Karpas-422 (cell line): ENCODE measurements around the gene ZNF185. TPM values are rescaled to one million over a fixed set of nuclear protein-coding genes. Genes with fewer than 3 reads are reported as not detected.
"Not testable (repeated sequence)": the region's sequence is repeated elsewhere in the genome, so short reads cannot be mapped to it uniquely, and the experiment has no call there.

Experiments
- DNase-seq: peaks from one replicate; pipeline ENCODE4 v3.0.0-alpha.2; 2015
- H2AFZ ChIP-seq: fragments of 200-600 bp; sonication (generic); 2 replicates; pipeline ENCODE4 v1.6.1; 2014; ENCODE audit warnings: antibody characterized with exemption, low read length, mixed read lengths
- H3K27ac ChIP-seq: fragments of 200-600 bp; sonication (generic); 2 replicates; pipeline ENCODE4 v1.5.1; 2014; ENCODE audit warnings: mild to moderate bottlenecking, low read length, moderate library complexity
- H3K27me3 ChIP-seq: fragments of 200-600 bp; sonication (generic); 2 replicates; pipeline ENCODE4 v1.6.1; 2014; ENCODE audit warnings: low read length, mixed read lengths
- H3K36me3 ChIP-seq: fragments of 200-600 bp; sonication (generic); 2 replicates; pipeline ENCODE4 v1.6.1; 2014; ENCODE audit warnings: low read length, mixed read lengths; ENCODE audit not compliant: insufficient read depth
- H3K4me1 ChIP-seq: fragments of 200-600 bp; sonication (generic); 2 replicates; pipeline ENCODE4 v1.6.1; 2014; ENCODE audit warnings: mild to moderate bottlenecking, low read length, mixed read lengths
- H3K4me2 ChIP-seq: fragments of 200-600 bp; sonication (generic); 2 replicates; pipeline ENCODE4 v1.6.1; 2014; ENCODE audit warnings: low read length, low read depth, mild to moderate bottlenecking; ENCODE audit not compliant: poor library complexity, severe bottlenecking
- H3K4me3 ChIP-seq: fragments of 200-600 bp; sonication (generic); 2 replicates; pipeline ENCODE4 v1.5.1; 2014; ENCODE audit warnings: mild to moderate bottlenecking, antibody characterized with exemption, low read length, mixed read lengths
- H3K79me2 ChIP-seq: fragments of 200-600 bp; sonication (generic); 2 replicates; pipeline ENCODE4 v1.6.1; 2014; ENCODE audit warnings: mild to moderate bottlenecking, low read length, mixed read lengths
- H3K9ac ChIP-seq: fragments of 200-600 bp; sonication (generic); 2 replicates; pipeline ENCODE4 v1.6.0; 2014; ENCODE audit warnings: low read length
- H3K9me2 ChIP-seq: fragments of 200-600 bp; sonication (generic), shearing (Covaris generic); replicated peaks from 2 replicates; pipeline ENCODE4 v1.6.0; 2014; ENCODE audit warnings: mild to moderate bottlenecking, low read length, moderate library complexity; ENCODE audit not compliant: insufficient read depth
- H3K9me3 ChIP-seq: fragments of 300-700, 200-600 bp; sonication (generic); 2 replicates; pipeline ENCODE4 v1.6.1; 2014; ENCODE audit warnings: low read length, mixed read lengths
- H4K20me1 ChIP-seq: fragments of 200-600 bp; sonication (generic); 2 replicates; pipeline ENCODE4 v1.6.1; 2014; ENCODE audit warnings: mild to moderate bottlenecking, antibody characterized with exemption, low read length, low read depth; ENCODE audit not compliant: insufficient read depth
- total RNA-seq: library from RNA; depleted of rRNA; stranded (reverse); fragments of >200 nt; shearing (Covaris generic); gene quantifications from 2 replicates; pipeline ENCODE4 v1.2.3, GENCODE V29; 2014; ENCODE audit warnings: low replicate concordance

The ZNF185 gene
- total RNA-seq, 1 experiment from 2014 or later, result 0.67 TPM

DNA sequence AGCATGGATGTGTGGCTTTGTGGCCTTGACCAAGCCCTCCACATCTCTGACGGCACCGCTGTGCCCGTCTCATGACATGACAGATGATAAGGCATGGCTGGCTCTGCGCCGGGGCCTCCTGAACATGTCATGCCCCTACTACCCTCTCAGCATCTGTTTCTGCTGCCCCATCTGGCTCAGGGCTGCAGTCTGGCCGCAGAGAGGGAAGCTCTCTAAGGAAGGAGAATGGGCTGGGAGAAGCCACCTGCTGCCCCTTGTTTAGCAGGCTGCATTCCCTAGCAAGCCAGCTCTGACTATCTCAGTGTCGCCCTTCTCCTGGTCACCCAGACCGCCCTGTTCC, 7.2 kb downstream of the ZNF185 start:
- Histone ChIP-seq H3K27me3 (no peaks in the 10 kb centered on the region), H3K4me3 (no peak overlapping the region), H3K9me3 (no peaks in the 10 kb centered on the region), H4K20me1 (0 out of 2 replicates have a peak, but pooled peaks cover 4% of the 10 kb centered on the region), H3K9ac (no peak overlapping the region), H3K4me1 (peaks cover 2% of the 10 kb centered on the region), H3K36me3 (no peaks in the 10 kb centered on the region), H3K9me2 (no peaks in the 10 kb centered on the region), H3K79me2 (no peaks in the 10 kb centered on the region), H3K27ac (no peak overlapping the region), H3K4me2 (no peak overlapping the region), H2AFZ (no peak overlapping the region)
- no peak for DNase-seq

DNA sequence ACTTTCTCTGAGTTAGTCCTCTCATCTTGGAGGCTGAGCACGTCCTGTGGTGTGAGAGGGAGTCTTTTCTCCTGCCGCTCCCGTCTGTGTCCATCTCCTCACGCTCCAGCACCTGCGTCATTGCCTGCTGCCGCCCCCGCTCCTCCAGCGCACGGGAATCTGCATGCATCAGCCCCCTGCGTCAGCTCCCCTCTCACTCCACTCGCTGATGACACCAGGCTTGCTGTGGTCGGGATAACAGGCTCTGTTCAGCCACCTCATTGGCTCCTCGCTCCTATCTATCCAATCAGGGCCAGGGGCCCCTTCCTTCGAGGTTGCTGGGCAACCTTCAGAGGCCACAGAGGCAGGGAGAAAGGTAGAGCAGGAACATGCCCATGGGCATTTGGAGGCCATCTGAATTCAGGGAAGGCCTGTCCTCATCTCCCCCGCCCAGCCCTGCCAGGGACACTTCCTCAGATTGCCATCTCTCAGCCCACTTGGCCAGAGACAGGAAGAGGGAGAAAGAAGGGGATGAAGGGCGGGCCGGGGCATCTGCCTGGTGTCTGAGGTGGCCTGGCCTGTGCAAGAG, 9.3 kb downstream of the ZNF185 start:
- H3K27me3 ChIP-seq, result no peaks in the 10 kb centered on the region
- no peak for DNase-seq
- no peak overlapping the region for H3K4me2 ChIP-seq
- peaks cover 11% of the 10 kb centered on the region for H3K4me1 ChIP-seq
- no peaks in the 10 kb centered on the region for H3K36me3 ChIP-seq
- no peaks in the 10 kb centered on the region for H3K79me2 ChIP-seq
- H3K27ac ChIP-seq, result no peak overlapping the region
- H3K4me3 ChIP-seq, result no peak overlapping the region
- no peak overlapping the region for H3K9ac ChIP-seq
- H3K9me2 ChIP-seq, result no peaks in the 10 kb centered on the region
- H3K9me3 ChIP-seq, result no peaks in the 10 kb centered on the region
- peaks cover 9% of the 10 kb centered on the region; the same call in 1 of the 2 replicates for H4K20me1 ChIP-seq
- H2AFZ ChIP-seq, result no peak overlapping the region

DNA sequence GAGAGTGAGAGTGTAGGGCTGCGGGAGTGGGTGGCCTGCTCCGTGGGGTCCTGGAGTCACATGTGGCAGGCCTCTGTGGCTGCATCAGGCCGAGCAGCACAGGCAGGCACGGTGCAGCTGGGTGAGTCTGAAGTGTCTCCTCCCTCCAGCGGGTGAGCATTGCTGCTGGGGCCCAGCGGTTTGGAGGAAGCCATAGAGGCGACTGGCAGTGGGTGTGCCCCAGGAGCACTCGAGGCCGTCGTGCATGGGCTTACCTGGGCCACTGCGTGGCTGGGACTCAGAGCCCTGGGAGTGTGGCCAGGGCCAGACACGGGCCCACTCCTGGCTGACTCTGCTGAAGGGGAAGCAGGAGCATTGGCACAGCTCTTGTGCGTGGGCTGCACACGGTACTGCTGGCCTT, 10.6 kb downstream of the ZNF185 start:
- Histone ChIP-seq H3K9me3 (no peaks in the 10 kb centered on the region), H3K27me3 (no peaks in the 10 kb centered on the region), H3K36me3 (no peaks in the 10 kb centered on the region), H3K9me2 (no peaks in the 10 kb centered on the region), H2AFZ (no peak overlapping the region), H3K79me2 (no peaks in the 10 kb centered on the region), H3K9ac (no peak overlapping the region), H4K20me1 (peaks cover 9% of the 10 kb centered on the region; the same call in 1 of the 2 replicates), H3K4me1 (peaks cover 11% of the 10 kb centered on the region), H3K27ac (no peak overlapping the region), H3K4me3 (no peak overlapping the region), H3K4me2 (no peak overlapping the region)
- DNase-seq, result no peak

DNA sequence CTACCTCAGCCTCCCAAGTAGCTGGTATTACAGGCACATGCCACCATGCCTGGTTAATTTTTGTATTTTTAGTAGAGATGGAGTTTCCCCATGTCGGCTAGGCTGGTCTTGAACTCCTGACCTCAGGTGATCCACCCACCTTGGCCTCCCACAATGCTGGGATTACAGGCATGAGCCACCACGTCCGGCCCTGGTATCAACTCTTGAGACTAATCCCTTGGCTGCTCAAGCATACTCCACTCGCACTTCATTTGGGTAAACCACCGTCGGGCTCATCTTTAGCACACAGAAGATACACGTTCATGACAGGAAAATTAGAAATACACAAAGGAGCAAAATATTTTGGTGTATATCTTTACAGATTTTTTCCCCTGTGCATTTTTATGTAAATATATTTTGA, 12.2 kb downstream of the ZNF185 start:
- H2AFZ ChIP-seq, result not testable (repeated sequence)

DNA sequence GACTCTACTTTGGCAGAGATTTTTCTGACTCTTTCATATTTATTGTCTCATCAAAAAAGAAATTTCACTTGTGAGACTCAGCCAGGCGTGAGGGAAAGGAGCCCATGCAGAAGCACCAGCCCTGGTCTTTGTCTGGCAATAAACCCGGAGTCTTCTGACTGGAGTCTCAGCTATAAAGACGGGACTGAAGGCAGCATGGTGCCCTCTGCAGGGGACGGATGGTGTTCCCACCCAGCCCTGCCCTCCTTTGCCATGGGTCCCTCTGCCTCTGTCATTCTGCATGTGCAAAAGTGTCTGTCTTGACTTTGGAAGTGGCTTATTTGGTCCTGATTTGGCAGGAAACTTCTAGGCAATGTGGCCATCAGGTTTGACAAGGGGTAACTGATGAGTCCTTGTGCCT, 14.2 kb downstream of the ZNF185 start:
- no peaks in the 10 kb centered on the region for H3K27me3 ChIP-seq
- peaks cover 11% of the 10 kb centered on the region for H3K4me1 ChIP-seq
- H2AFZ ChIP-seq, result no peak overlapping the region
- H3K9ac ChIP-seq, result no peak overlapping the region
- H3K79me2 ChIP-seq, result no peaks in the 10 kb centered on the region
- H3K36me3 ChIP-seq, result no peaks in the 10 kb centered on the region
- peak; percentile 81 for DNase-seq
- H3K27ac ChIP-seq, result no peak overlapping the region
- peaks cover 4% of the 10 kb centered on the region; the same call in 1 of the 2 replicates for H4K20me1 ChIP-seq
- no peak overlapping the region for H3K4me2 ChIP-seq
- H3K9me3 ChIP-seq, result no peaks in the 10 kb centered on the region
- H3K9me2 ChIP-seq, result no peaks in the 10 kb centered on the region
- H3K4me3 ChIP-seq, result no peak overlapping the region

More for the DNA sequence above, 12.2 kb downstream of the ZNF185 start:
- H3K9me3 ChIP-seq, H3K9me2 ChIP-seq, H3K9ac ChIP-seq, H4K20me1 ChIP-seq, H3K27me3 ChIP-seq, H3K4me3 ChIP-seq, H3K79me2 ChIP-seq, H3K36me3 ChIP-seq, H3K27ac ChIP-seq, H3K4me2 ChIP-seq: not testable (repeated sequence)
- H3K4me1 ChIP-seq, result peaks cover 11% of the 10 kb centered on the region
- DNase-seq, result peak; percentile 69

DNA sequence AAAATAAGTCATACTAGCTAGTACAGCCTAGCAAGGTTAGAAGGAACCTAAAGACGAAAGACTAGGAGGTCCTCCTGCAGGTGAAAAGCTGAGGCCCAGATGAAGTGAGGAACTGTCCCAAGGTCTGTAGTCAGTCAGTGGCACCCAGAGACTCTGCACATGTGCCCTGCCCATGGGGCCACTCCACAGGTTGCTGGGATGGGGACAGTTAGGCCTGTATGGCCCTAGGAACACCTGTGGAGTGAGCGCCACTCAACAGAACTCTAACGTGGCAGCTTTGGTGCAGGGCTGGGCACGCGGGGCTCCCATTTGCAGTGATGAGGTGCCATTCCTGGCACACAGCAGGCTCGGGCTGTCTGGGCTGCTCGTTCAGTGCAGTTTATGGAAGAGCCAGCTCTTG, 14.8 kb downstream of the ZNF185 start:
- H2AFZ ChIP-seq, result no peak overlapping the region
- no peak for DNase-seq
- H3K9ac ChIP-seq, result no peak overlapping the region
- no peaks in the 10 kb centered on the region for H3K9me2 ChIP-seq
- H3K4me2 ChIP-seq, result no peak overlapping the region
- no peaks in the 10 kb centered on the region for H3K79me2 ChIP-seq
- peaks cover 4% of the 10 kb centered on the region; the same call in 1 of the 2 replicates for H4K20me1 ChIP-seq
- no peaks in the 10 kb centered on the region for H3K9me3 ChIP-seq
- H3K27me3 ChIP-seq, result no peaks in the 10 kb centered on the region
- H3K4me1 ChIP-seq, result peaks cover 11% of the 10 kb centered on the region
- H3K4me3 ChIP-seq, result no peak overlapping the region
- H3K27ac ChIP-seq, result no peak overlapping the region
- H3K36me3 ChIP-seq, result no peaks in the 10 kb centered on the region

DNA sequence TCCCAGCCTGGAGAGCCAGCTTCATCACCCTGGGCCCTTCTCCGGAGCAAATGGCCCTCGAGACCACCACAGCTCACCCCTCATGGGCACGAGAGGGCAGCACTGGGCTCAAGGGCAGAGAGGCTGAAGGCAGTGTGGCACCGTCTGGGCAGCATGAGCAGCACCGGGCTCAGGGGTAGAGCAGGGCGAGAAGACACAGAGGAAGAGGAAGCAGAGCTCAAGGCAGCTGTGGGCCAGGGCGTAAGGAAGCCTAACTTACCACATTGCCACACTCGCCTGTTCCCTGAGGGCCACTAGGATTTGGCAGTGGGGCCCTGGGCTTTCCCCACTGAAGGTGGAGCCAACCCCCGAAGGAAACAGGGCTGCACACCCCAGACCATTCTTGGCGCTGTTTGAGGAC, 15.5 kb downstream of the ZNF185 start:
- no peak overlapping the region for H3K4me3 ChIP-seq
- peaks cover 11% of the 10 kb centered on the region for H3K4me1 ChIP-seq
- H3K9me3 ChIP-seq, result no peaks in the 10 kb centered on the region
- peaks cover 4% of the 10 kb centered on the region; the same call in 1 of the 2 replicates for H4K20me1 ChIP-seq
- no peaks in the 10 kb centered on the region for H3K36me3 ChIP-seq
- H3K27ac ChIP-seq, result no peak overlapping the region
- H3K9ac ChIP-seq, result no peak overlapping the region
- no peaks in the 10 kb centered on the region for H3K9me2 ChIP-seq
- H3K4me2 ChIP-seq, result no peak overlapping the region
- H3K79me2 ChIP-seq, result no peaks in the 10 kb centered on the region
- no peak overlapping the region for H2AFZ ChIP-seq
- H3K27me3 ChIP-seq, result no peaks in the 10 kb centered on the region
- DNase-seq, result peak; percentile 48

DNA sequence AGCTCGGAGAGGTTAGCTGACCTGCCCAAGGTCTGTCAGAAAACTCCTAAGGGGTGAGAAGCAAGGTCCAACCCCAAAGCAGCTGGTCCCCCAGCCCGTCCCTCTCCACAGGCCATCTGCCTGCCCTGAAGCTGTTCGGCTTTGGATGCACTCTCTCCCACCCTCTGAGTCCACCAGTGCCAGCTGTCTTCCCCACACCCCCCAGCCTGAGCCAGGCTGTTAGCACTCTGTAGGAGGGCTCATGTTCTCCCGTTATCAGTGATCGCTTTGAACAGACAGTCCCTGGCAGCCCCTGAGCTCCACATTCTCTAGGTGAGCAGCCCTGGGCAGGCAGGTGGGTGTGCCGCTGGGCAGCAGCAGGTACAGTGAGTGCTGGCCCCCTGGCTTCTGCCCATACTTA, 16.0 kb downstream of the ZNF185 start:
- no peaks in the 10 kb centered on the region for H3K27me3 ChIP-seq
- no peak overlapping the region for H3K4me3 ChIP-seq
- H3K9me3 ChIP-seq, result no peaks in the 10 kb centered on the region
- no peaks in the 10 kb centered on the region for H3K79me2 ChIP-seq
- peaks cover 4% of the 10 kb centered on the region; the same call in 1 of the 2 replicates for H4K20me1 ChIP-seq
- no peak overlapping the region for H3K9ac ChIP-seq
- no peak overlapping the region for H3K27ac ChIP-seq
- H3K4me1 ChIP-seq, result peaks cover 11% of the 10 kb centered on the region
- no peak for DNase-seq
- no peaks in the 10 kb centered on the region for H3K36me3 ChIP-seq
- no peak overlapping the region for H2AFZ ChIP-seq
- no peaks in the 10 kb centered on the region for H3K9me2 ChIP-seq
- no peak overlapping the region for H3K4me2 ChIP-seq
